Fibroblast of pulmonary artery (primary cell): Measurements from ENCODE around the gene ORM2.
A peak's percentile ranks its signal among the peaks of the same experiment; 100 is the strongest.

Source experiments
- DNase-seq: peaks from one replicate; pipeline ENCODE4 v3.0.0-alpha.2; 2010; ENCODE audit warnings: low read depth
- H3K4me3 ChIP-seq: replicated peaks from 2 replicates; pipeline ENCODE4 v1.5.1; 2011; ENCODE audit warnings: low read depth, mild to moderate bottlenecking, control low read depth, low read length, moderate library complexity
- CTCF ChIP-seq: IDR thresholded peaks from 2 replicates; pipeline ENCODE4 v1.5.1; 2011; ENCODE audit warnings: mild to moderate bottlenecking, control low read depth, low read length, inconsistent platforms; ENCODE audit errors: missing control alignments

The ORM2 gene

GRCh38 chr9:114361542-114361941 lies 31.9 kb downstream of the ORM2 start:
- no peak for DNase-seq
- H3K4me3 ChIP-seq: no peak overlapping the region
- no peak for TF ChIP-seq CTCF

GRCh38 chr9:114362394-114362793 lies 32.7 kb downstream of the ORM2 start:
- H3K4me3 ChIP-seq: no peak overlapping the region
- DNase-seq: no peak
- no peak for TF ChIP-seq CTCF

- no peak overlapping the region for H3K4me3 ChIP-seq
- DNase-seq: no peak
- no peak for TF ChIP-seq CTCF
These were observed 33.8 kb downstream of the ORM2 start for GRCh38 chr9:114363424-114363823.

- no peak overlapping the region for H3K4me3 ChIP-seq
- peak; percentile 87 for DNase-seq
- no peak for TF ChIP-seq CTCF
These were observed 34.7 kb downstream of the ORM2 start for GRCh38 chr9:114364134-114365041.

- TF ChIP-seq CTCF: no peak
- no peak for DNase-seq
- no peak overlapping the region for H3K4me3 ChIP-seq
These were observed 35.5 kb downstream of the ORM2 start for GRCh38 chr9:114365194-114365593.

- no peak for TF ChIP-seq CTCF
- peak; percentile 88 for DNase-seq
- H3K4me3 ChIP-seq: no peak overlapping the region
These were observed 36.9 kb downstream of the ORM2 start for GRCh38 chr9:114366334-114367128.
